RKO (cell line): ENCODE results near the gene FOXP2.

ENCODE experiments used
- DNase-seq: peaks from one replicate; pipeline ENCODE4 v3.0.0-alpha.2; 2016; ENCODE audit warnings: low spot score

Gene FOXP2

GRCh38 chr7:114653364-114654088, 238.9 kb downstream of the FOXP2 start:
- no peak for DNase-seq

- DNase-seq = no peak
Observed at GRCh38 chr7:114656466-114656865, 241.9 kb downstream of the FOXP2 start.

GRCh38 chr7:114657279-114657678, 242.7 kb downstream of the FOXP2 start:
- DNase-seq = no peak

- no peak for DNase-seq
Observed at GRCh38 chr7:114658216-114658615, 243.6 kb downstream of the FOXP2 start.

GRCh38 chr7:114659409-114660125, 245.0 kb downstream of the FOXP2 start:
- no peak for DNase-seq

GRCh38 chr7:114660126-114660486, 245.5 kb downstream of the FOXP2 start:
- no peak for DNase-seq

GRCh38 chr7:114660753-114661152, 246.1 kb downstream of the FOXP2 start:
- no peak for DNase-seq

- no peak for DNase-seq
Observed at GRCh38 chr7:114662002-114662677, 247.5 kb downstream of the FOXP2 start.

- peak; percentile 66 for DNase-seq
Observed at GRCh38 chr7:114663502-114663901, 248.9 kb downstream of the FOXP2 start.

GRCh38 chr7:114670676-114671075, 256.1 kb downstream of the FOXP2 start:
- DNase-seq = no peak

GRCh38 chr7:114671563-114672123, 257.0 kb downstream of the FOXP2 start:
- DNase-seq = no peak

- no peak for DNase-seq
Observed at GRCh38 chr7:114678116-114678515, 263.5 kb downstream of the FOXP2 start.

- DNase-seq = no peak
Observed at GRCh38 chr7:114687238-114687637, 272.6 kb downstream of the FOXP2 start.

- no peak for DNase-seq
Observed at GRCh38 chr7:114688443-114689055, 273.9 kb downstream of the FOXP2 start.

GRCh38 chr7:114689406-114689805, 274.8 kb downstream of the FOXP2 start:
- DNase-seq = no peak

GRCh38 chr7:114691605-114692004, 277.0 kb downstream of the FOXP2 start:
- DNase-seq = no peak

- DNase-seq = no peak
Observed at GRCh38 chr7:114695182-114695581, 280.6 kb downstream of the FOXP2 start.

- no peak for DNase-seq
Observed at GRCh38 chr7:114700247-114700928, 285.8 kb downstream of the FOXP2 start.

- peak; percentile 2 for DNase-seq
Observed at GRCh38 chr7:114703677-114704076, 289.1 kb downstream of the FOXP2 start.

- no peak for DNase-seq
Observed at GRCh38 chr7:114708646-114709045, 294.0 kb downstream of the FOXP2 start.

- DNase-seq = no peak
Observed at GRCh38 chr7:114710499-114710898, 295.9 kb downstream of the FOXP2 start.

GRCh38 chr7:114711241-114711640, 296.6 kb downstream of the FOXP2 start:
- no peak for DNase-seq
